ENCODE measurements around the gene GFER.
"Not testable (repeated sequence)": the region's sequence is repeated elsewhere in the genome, so short reads cannot be mapped to it uniquely, and the experiment has no call there.

GFER gene

DNA sequence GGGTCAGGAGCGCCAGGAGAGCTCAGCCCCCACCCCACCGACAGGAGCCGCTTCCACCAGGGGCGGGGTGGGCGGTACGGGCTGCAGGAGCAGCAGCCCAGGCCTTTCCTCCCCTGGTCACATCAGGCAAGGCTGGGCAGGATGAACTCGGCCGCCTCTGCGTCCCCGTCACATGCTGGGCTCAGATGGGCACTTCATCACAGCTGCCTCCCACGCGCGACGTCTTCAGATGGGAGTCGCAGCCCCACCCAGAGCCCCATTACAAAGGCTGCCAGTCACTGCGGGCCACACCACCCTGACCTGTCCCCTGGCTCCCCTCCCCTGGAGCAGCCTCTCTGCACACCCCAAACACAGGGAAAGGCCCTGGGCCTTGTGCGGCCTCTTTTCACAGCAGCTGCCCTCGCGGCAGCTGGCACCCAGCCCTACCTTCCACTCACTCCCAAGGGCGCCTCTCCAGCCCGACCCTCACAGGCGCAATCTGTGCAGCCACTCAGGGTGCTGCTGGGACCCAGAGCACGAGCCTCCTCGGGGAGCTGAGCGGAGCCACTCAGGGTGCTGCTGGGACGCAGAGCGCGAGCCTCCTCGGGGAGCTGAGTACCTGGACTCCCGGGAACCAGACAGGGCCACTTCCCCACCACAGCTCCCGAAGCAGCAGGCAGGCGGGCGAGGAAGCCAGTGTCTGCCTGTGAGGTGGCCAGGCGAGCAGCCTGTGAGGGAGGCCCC, 21.0 kb downstream of the GFER start:
- no peak overlapping the region for H3K4me3 ChIP-seq (ENCODE audit: low read depth, low read length)

DNA sequence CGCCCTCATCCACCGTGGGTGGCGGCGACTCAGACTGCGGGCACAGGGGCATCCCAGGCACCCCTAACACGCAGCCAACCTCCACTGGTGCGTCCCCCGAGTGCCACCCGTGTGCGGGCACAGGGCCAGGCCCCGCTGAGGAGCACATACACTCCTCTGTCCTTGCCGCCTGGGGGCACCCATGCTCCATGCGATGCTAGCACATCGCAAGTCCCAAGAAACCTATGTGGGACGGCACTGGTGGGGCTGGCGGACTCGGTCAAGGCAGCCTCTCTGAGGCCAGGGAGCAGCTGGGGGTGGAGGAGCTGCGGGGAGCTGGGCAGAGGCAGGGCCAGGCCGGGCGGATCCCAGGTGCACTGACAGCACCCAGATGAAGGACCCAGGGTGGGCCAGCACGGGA, 21.7 kb downstream of the GFER start:
- no peak overlapping the region for H3K4me3 ChIP-seq (ENCODE audit: low read depth, low read length)

DNA sequence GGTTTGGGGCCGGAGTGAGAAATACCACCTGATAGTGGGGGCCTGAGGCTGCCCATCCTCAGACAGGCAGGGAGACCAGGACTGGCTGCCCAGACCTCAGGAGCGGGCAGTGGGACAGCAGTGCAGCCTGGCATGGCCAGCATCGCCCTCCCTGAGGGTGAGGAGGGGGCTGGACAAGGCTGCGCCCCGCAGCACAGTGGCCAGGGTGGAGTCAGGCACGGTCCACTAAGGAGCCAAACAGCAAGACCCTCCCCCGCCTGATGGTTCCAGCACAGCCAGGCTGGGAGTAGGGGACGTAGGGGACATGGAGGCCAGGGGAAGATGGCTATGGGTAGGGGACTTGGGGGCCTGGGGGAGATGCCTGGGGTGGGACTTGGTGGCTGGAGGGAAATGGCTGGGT, 22.3 kb downstream of the GFER start:
- no peak overlapping the region for H3K4me3 ChIP-seq (ENCODE audit: low read depth, low read length)

DNA sequence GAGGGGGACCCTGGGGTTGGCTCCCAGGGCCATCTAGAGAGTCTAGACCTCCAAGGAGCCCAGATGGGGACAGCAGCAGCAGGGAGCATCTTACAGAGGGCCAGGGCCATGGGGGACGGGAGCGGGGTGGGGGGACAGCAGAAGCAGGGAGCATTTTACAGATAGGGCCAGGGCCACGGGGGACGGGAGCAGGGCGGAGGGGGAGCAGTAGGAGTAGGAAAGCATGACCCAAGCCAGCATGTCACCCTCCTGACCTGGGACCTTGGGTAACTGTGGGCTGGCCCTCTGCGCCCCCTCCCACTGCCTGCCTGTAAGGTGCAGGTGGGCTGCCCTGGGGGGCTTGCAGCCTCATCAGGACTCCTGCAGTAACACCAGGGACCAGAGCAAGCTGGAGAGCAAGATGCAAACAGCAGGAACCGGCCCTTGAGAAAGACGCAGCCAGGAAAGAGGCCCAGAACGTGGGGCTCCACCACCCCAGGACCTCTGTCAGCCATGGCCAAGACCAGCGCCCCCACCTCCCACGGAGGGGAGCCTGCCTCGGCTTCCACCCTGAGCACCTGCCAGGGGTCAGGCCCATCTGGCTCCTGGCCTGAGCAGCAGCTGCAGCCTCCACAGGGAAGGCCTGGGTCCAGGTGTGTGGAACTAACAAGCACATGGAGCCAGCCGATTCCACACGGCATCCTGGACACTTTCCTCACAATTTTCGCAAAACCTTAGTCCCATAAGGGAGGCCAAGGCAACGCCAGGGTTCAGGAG, 23.3 kb downstream of the GFER start:
- H3K4me3 ChIP-seq (ENCODE audit: low read depth, low read length), result no peak overlapping the region

DNA sequence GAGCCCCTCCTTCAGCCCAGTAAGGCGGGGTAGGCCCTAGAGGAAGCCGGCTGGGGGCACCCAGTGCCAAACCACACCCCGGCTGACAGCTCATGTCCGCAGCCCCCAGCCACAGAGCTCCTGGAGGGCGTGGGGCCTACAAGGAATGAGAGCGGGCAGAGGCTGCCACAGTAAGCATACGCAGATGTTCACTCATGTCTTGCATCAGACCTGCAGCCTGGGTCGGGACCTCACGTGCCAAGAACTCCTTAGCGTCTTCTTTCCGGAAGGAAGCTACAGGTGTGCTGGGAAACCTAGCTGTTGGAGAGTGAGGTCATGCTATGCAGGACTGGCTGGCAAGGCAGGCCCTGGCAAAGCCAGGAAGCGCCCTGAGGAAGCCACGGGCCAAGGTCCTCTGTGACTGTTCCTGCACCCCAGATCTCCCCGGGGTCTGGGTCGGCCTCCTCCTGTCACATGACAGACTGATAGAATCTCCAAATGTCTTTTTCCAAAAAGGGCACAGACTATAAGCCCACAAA, 24.1 kb downstream of the GFER start:
- no peak overlapping the region for H3K4me3 ChIP-seq (ENCODE audit: low read depth, low read length)

DNA sequence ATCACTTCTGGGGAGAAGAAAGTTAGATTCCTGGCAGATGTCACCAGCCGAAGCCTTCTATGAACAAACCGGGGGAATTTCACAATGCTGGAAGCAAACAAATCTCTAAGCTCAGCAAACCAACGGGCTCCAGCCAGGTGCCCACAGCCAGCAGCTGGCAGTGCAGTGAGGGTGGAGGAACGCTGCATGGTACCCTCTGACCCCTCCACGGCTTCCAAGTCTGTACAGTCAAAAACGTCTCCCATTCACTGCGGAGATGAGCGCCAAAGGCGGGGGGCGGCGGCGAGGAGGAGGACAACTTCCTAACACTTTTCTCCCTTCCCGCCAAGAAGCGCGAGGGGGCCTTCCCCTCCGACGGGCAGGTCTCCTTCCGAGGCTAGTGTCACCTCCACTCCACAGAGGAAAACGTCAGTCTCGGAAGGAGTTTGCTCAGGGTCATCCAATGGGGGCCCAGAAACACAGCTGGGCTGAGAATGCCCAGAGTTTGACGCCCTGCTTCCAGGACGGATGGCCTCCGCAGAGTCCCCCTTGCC, 24.7 kb downstream of the GFER start:
- peak overlapping the region; percentile 65 for H3K4me3 ChIP-seq (ENCODE audit: low read depth, low read length)

DNA sequence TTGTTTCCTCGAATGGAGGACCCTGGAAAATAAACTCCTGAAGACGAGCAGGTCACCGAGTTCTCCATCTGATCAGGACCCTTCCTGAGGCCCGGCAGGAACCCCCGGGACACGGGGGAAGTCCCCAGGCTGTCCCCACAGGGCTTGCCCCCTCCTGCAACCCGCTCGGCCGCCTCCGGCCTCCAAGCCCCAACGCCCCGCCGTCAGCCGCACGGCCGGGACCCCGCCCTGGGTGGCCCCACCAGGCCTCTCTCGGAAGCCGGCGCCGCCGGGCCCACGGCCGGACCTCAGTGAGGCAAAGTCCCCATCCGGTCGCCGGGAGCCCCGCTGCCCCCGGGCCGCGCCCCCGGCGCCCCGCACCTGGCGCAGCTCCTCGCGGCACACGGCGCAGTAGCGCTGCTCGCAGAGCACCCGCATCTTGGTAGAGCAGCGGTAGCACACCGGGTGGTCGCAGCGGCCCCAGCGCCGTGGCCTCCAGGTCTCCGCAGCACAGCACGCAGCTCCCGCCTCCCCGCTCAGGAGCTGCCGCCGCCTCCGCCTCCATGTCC, 25.2 kb downstream of the GFER start:
- peak overlapping the region; percentile 65 for H3K4me3 ChIP-seq (ENCODE audit: low read depth, low read length)

DNA sequence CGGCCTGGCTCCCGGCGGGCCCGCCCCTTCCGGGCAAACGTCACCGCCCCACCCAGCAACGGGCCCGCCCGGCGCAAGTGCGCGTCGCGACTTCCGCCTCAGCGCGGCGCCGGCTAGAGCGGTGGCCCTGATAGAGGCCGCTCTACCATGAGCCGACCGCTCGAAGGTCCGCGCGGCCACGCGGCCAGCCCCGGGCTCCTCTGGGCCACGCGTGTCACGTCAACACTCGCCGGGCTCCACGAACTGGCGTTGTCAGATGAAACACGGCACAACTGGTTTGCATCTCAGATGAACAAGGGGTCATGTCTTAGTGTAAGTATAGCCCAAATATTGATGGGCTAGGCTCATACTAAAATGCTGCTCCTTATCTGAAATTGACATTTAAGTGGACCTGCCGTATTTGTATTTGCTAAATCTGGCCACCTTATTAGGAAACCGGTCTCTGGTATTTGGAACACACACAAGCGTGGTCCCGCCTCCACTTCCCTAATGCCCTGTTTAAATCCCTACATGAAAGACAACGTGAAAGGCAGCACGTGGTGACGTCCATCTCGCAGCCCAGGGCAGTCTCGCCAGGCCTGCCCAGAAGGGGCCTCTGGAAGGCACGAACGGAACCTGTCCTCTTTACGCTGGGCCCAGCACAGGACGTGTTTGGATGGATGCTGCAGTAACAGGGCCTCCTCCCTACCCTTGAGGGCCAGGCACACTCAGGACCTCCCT, 26.0 kb downstream of the GFER start, which contains the start of gene ZNF598:
Gene ZNF598, minus strand, starts transcription at position 31 of the 720 bp plus-strand sequence.
- peak within 1 kb of the TSS; percentile 69 for H3K4me3 ChIP-seq (ENCODE audit: low read depth, low read length)

DNA sequence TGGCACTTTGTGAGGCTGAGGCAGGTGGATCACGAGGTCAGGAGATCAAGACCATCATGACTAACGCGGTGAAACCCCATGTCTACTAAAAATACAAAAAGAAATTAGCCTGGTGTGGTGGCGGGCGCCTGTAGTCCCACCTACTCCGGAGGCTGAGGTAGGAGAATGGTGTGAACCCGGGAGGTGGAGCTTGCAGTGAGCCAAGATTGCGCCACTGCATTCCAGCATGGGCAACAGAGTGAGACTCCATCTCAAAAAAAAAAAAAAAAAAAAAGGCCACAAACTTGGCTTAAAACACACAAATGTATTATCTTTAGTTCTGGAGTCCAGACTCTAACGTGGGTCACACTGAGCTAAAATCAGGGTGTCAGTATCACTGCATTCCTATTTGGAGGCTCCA, 27.7 kb downstream of the GFER start:
- H3K4me3 ChIP-seq (ENCODE audit: low read depth, low read length), result not testable (repeated sequence)

DNA sequence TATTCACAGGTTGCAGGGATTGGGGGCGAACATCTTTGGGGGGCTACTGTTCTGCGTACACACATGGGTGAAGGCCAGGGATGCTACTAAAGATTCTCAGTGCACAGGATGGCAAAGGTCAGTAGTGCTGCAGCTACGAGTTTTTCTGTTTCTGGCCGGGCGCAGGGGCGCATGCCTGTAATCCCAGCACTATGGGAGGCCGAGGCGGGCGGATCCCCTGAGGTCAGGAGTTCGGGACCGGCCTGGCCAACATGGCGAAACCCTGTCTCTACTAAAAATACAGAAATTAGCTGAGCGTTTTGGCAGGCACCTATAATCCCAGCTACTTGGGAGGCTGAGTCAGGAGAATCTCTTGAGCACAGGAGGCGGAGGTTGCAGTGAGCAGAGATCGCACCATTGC, 29.5 kb downstream of the GFER start:
- no peak overlapping the region for H3K4me3 ChIP-seq (ENCODE audit: low read depth, low read length)

DNA sequence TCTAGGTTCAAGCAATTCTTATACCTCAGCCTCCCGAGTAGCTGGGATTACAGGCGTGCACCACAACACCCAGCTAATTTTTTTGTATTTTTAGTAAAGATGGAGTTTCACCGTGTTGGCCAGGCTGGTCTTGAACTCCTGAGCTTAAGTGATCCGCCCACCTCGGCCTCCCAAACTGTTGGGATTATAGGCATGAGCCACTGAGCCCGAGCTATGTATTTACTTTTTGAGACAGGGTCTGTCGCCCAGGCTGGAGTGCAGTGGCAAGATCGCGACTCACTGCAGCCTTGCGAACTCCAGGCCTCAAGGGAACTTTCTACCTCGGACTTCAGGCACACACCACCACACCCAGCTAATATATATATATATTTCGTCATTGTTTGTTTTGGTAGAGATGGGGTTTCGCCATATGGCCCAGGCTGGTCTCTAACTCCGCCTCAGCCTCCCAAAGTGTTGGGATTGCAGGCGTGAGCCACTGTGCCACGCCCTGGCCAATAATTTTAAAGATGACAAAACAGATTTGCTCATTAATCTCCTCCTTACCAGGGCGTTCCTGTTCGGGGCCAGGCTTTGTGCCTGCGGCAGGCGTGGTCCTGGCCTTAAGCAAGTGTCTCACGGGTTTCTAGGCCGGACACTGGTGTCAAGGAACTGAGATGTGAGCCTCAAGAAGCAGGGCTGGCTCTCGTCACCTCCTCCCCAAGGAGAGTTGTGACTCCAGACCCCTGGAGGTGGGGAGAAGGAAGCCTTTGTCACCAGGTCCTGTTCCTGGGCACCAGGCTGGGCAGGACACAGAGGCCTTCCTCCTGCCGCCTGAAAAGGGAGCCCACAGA, 31.3 kb downstream of the GFER start:
- no peak overlapping the region for H3K4me3 ChIP-seq (ENCODE audit: low read depth, low read length)

DNA sequence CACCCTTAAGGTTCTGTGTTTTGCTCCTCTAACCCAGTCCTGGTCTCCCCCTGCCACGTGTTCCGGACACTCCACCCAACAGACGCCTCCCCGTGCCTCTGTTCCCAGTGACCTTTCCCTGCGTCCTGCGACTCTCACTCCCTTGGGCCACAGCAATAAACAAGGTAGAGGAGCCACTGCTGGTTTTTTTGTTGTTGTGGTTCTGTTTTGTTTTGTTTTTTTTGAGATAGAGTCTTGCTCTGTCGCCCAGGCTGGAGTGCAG, 31.9 kb downstream of the GFER start:
- no peak overlapping the region for H3K4me3 ChIP-seq (ENCODE audit: low read depth, low read length)

DNA sequence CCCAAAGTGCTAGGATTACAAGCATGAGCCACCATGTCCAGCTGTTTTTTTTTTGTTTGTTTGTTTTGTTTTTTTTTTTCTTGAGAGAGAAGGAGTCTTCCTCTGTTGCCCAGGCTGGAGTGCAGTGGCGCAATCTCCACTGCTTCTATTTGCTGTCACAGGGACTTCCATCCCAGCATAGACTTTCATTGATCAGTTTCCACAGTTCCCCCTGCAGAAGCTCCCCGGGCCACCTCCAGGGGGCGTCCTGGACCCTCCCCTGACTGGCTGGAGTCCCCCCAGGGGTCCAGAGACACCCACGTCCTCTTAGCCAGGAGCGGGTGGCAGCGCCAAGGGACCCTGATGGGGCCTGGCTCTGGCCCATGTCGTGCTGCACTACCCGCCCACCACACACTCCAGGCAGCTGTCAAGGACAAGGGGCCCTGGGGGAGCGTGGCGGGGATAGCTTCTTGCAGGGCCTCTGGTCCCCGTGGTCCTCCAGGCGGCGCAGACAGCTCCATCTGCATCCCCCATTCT, 32.5 kb downstream of the GFER start:
- no peak overlapping the region for H3K4me3 ChIP-seq (ENCODE audit: low read depth, low read length)

DNA sequence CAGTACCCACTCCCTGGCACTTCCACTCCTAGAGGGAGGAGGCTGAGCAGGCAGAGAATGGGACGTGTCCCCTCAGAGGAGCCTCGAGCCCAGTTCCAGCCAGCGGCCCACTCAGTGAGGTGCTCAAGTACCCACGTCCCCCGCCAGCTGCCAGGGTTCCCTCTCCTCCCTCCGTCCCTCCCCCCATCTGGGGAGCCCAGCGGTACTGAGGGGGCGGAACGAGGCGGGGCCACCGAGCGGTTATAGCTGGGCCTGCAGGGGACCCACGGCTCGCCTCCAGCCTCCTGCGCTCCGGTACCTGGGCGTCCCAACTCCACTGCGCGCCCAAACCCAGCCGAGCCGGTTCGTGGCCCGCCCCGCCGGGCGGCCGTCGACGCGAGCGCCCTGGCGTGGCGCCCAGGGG, 35.5 kb downstream of the GFER start, which contains the start of gene NPW:
Gene NPW, plus strand, starts transcription at position 268 of the 403 bp plus-strand sequence.
- peak within 1 kb of the TSS; percentile 17 for H3K4me3 ChIP-seq (ENCODE audit: low read depth, low read length)

DNA sequence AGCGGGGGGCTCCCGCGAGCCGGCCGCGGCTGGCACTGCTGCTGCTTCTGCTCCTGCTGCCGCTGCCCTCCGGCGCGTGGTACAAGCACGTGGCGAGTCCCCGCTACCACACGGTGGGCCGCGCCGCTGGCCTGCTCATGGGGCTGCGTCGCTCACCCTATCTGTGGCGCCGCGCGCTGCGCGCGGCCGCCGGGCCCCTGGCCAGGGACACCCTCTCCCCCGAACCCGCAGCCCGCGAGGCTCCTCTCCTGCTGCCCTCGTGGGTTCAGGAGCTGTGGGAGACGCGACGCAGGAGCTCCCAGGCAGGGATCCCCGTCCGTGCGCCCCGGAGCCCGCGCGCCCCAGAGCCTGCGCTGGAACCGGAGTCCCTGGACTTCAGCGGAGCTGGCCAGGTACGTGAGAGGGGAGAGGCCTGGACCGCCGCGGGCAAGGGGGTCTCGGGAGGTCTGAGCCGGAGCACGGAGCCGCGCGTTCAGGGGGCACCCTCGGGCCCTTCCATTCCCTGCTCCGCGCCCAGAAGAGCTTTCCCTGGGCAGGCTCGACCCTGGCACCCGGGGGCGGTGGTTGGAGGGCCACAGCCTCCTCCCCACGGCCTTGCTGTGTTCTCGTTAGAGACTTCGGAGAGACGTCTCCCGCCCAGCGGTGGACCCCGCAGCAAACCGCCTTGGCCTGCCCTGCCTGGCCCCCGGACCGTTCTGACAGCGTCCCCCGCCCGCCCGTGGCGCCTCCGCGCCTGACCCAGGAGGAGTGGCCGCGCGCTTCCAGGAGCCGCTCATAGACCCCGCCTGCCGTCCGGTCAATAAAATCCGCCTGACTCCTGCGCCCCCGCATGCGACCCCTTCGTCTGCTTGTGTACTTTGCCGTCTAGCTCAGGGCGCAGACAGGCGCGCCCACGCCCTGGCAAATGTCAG, 36.2 kb downstream of the GFER start:
- peak overlapping the region; percentile 17 for H3K4me3 ChIP-seq (ENCODE audit: low read depth, low read length)

DNA sequence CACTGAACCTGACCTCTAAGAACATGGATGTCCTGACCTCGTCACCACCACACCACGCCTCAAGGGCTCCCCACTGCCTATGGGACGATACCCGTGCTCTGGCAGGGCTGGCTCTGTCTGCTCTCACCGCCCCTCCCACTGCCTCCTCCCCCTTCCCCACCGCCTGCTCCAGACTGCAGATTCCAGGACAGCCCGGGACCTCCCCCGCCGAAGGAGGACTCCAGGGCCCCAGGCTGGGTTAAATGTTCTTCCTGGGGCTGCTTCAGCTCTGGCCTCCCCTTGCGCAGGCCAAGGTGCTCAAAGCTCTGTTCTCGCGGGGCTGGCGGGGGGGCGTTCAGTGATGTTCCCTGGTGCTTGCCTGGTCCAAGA, 38.7 kb downstream of the GFER start:
- peak overlapping the region; percentile 4 for H3K4me3 ChIP-seq (ENCODE audit: low read depth, low read length)

DNA sequence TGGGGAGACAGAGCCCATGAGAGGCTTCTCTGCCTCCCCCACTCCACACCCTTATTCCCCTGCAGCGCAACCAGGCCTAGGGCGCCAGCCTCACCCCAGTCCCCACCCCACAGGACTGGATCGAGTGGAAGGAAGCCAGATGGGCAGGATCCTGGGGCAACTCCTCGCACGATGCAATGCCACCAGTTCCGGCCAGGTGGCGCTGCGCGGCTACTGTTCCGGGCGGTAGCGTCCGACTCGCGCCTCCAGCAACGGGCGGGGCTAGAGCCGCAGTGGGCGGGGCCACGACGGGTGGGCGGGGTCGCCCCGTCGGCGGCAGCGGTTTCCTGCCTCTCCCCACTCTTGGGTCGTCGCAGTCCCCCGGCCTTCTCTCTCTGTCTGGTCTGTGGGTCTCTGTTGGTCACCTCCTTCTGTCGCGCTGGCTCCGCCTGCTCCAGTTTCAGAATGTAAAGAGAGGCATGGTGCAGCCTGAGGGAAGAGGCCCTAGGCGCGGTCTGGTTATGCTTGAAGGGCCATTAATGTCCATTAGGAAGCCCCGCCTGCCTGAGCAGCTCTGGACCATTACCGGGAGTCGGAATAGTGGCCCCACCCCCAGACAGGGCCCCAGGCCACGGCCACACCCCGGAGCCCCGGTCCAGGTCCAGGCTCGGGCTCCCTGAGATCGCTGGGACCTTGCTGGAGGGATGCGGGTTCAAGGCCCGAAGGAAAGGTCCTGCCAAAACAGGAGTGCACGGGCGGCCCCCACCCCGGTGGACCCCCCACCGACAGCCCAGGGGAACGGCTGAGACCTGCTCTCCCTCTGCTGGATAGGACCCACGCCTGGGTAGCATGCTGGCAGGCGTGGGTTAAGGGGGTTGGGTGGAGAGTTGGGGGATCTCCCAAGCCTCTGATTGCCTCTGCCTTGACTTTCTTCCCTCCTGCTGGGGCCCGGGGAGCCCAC, 39.4 kb downstream of the GFER start:
- H3K4me3 ChIP-seq (ENCODE audit: low read depth, low read length), result peak overlapping the region; percentile 18

DNA sequence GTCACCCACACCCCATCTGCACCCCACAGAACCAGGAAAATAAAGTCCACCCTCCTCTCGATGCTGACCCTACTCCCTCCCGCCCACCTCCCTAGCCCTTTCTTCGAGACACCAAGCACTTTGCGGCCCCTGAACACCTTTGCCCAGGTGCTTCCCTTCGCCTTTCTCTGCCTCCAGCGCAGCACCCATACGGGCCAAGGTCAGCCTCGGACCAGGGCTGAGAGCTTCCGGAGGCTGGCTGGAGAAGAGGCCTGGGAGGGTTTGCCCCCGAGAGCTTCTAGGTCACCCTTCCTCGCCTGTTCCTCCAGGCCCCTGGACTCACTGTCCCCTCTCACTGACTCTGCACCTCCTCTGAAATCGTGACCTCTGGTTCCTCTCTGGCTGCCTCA, 40.0 kb downstream of the GFER start:
- H3K4me3 ChIP-seq (ENCODE audit: low read depth, low read length), result no peak overlapping the region
